Endothelial cell (in vitro differentiated cells): ENCODE results near the gene ZBP1. TPM values are rescaled to one million over a fixed set of nuclear protein-coding genes. Genes with fewer than 3 reads are reported as not detected.
A peak's percentile ranks its signal among the peaks of the same experiment; 100 is the strongest.

Source experiments
- DNase-seq: peaks from one replicate; pipeline ENCODE4 v3.0.0; 2021; ENCODE audit warnings: low spot score
- H3K27ac Mint-ChIP-seq: one replicate; pipeline ENCODE4 v1.8.0; 2021; ENCODE audit warnings: mixed read lengths, inconsistent platforms; ENCODE audit not compliant: unreplicated experiment
- H3K27me3 Mint-ChIP-seq: one replicate; pipeline ENCODE4 v1.8.0; 2021; ENCODE audit warnings: mild to moderate bottlenecking, moderate library complexity, mixed read lengths, inconsistent platforms; ENCODE audit not compliant: unreplicated experiment
- H3K36me3 Mint-ChIP-seq: one replicate; pipeline ENCODE4 v1.8.0; 2021; ENCODE audit warnings: mild to moderate bottlenecking, low read depth, mixed read lengths, inconsistent platforms; ENCODE audit not compliant: unreplicated experiment
- H3K4me1 Mint-ChIP-seq: one replicate; pipeline ENCODE4 v1.8.0; 2021; ENCODE audit warnings: mild to moderate bottlenecking, mixed read lengths, inconsistent platforms; ENCODE audit not compliant: unreplicated experiment
- H3K4me3 Mint-ChIP-seq: one replicate; pipeline ENCODE4 v1.8.0; 2021; ENCODE audit warnings: mild to moderate bottlenecking, mixed read lengths, inconsistent platforms; ENCODE audit not compliant: unreplicated experiment
- H3K9me3 Mint-ChIP-seq: one replicate; pipeline ENCODE4 v1.8.0; 2021; ENCODE audit warnings: mixed read lengths, inconsistent platforms; ENCODE audit not compliant: unreplicated experiment
- CTCF ChIP-seq: fragments of 200-600 bp; sonication (generic); IDR thresholded peaks from one replicate; pipeline ENCODE4 v1.5.0; 2021; ENCODE audit warnings: antibody characterized with exemption; ENCODE audit not compliant: unreplicated experiment
- total RNA-seq: library from RNA; stranded (reverse); fragmentation: NEBNext Ultra II Directional; extraction: Animal tissue kit (Norgen Biotek cat#: 25700); gene quantifications from one replicate; pipeline ENCODE4 v1.2.1, GENCODE V29; 2021; ENCODE audit not compliant: unreplicated experiment

Gene ZBP1
- total RNA-seq, 1 donor from 2014 or later = not detected

- Mint-ChIP-seq H3K4me1 (peaks cover 5% of the 10 kb centered on the region), H3K27me3 (peaks cover 11% of the 10 kb centered on the region), H3K36me3 (peaks cover 38% of the 10 kb centered on the region), H3K9me3 (no peaks in the 10 kb centered on the region), H3K4me3 (no peak overlapping the region), H3K27ac (no peak overlapping the region)
- no peak for TF ChIP-seq CTCF
- peak; percentile 2 for DNase-seq
These were observed 33.3 kb upstream of the ZBP1 start for GRCh38 chr20:57653546-57653900.

- H3K4me1 Mint-ChIP-seq = peaks cover 5% of the 10 kb centered on the region
- peaks cover 11% of the 10 kb centered on the region for H3K27me3 Mint-ChIP-seq
- peak; percentile 1 for DNase-seq
- no peak for TF ChIP-seq CTCF
- H3K4me3 Mint-ChIP-seq = no peak overlapping the region
- H3K36me3 Mint-ChIP-seq = peaks cover 39% of the 10 kb centered on the region
- no peak overlapping the region for H3K27ac Mint-ChIP-seq
- no peaks in the 10 kb centered on the region for H3K9me3 Mint-ChIP-seq
These were observed 32.6 kb upstream of the ZBP1 start for GRCh38 chr20:57652606-57653545.

DNA sequence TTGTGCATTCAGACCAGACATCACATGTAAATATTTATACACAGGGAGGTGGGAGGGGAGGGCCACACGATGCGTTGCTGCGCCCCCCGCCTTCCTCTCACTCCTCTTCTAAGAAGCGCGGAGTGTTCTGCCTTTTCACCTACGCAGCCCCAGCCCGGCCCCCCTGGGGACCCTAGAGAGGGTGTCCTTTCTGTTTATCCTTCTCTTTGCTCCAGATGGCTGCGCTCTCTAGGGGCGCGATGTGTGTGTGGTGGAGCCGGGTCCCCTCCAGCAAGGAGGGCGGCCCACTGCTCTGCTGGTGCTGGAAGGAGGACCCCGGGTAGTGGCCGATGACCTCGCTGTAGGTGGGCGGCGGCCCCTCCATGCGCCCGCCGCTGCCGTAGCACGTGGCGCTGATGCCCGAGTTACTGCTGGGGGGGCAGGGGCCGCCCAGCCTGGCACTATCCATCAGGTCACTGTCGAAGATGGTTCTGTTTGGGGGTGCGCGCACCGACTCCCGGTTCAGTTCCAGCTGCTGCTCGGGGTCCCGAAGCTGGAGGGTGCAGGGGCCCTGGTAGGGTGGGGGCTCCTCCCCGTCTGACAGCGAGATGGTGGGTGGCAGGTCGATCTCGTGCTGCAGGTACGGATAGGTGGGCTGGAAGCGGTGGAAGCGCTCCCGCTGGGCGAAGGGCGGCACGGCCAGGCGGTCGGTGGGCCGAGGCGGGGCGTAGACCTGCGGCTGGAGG lies 31.8 kb upstream of the ZBP1 start:
- DNase-seq = peak; percentile 2

DNA sequence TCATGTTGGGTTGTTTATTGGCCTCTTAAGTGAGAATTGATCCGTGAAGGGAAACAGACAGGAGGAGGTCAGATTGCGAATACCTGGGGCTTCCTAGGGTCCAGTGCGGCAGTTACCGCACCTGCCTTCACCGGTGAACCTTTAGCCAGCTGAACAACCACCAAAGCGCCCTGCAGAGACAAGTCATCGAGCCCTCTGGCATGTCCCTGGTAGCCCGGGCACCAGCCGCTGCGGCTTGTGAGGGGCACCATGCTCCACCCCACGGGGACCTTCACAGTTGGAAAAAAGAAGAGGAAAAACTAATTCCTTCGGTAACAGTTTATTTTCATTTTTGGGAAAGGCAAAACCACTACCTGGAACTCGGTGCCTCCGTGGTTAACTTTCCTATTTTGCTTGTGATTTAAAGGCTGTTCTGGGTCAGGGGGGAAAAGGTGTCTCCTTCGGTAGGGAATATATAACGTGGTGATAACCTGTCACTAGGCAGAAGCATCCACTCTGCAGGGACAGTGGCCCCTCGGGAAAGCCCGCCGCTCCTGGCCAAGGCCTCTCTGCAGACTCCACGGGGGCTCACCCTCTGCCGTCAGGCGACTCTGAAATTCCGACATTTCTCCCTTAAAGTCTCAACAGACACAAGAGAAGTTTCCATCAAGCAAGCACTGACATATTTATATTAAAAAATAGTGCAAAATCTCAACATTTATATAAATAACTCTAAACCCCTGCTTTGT lies 30.7 kb upstream of the ZBP1 start:
- H3K4me3 Mint-ChIP-seq = no peak overlapping the region
- no peak overlapping the region for H3K27ac Mint-ChIP-seq
- no peak for TF ChIP-seq CTCF
- H3K9me3 Mint-ChIP-seq = peaks cover 3% of the 10 kb centered on the region
- H3K36me3 Mint-ChIP-seq = peaks cover 35% of the 10 kb centered on the region
- peaks cover 9% of the 10 kb centered on the region for H3K27me3 Mint-ChIP-seq
- peaks cover 5% of the 10 kb centered on the region for H3K4me1 Mint-ChIP-seq
- no peak for DNase-seq

More for the DNA sequence above, 31.8 kb upstream of the ZBP1 start:
- peaks cover 38% of the 10 kb centered on the region for H3K36me3 Mint-ChIP-seq
- peak overlapping the region; percentile 65 for H3K4me3 Mint-ChIP-seq
- no peak overlapping the region for H3K27ac Mint-ChIP-seq
- no peak for TF ChIP-seq CTCF
- peaks cover 5% of the 10 kb centered on the region for H3K4me1 Mint-ChIP-seq
- H3K27me3 Mint-ChIP-seq = peaks cover 10% of the 10 kb centered on the region
- H3K9me3 Mint-ChIP-seq = no peaks in the 10 kb centered on the region
